ENCODE data around the gene HAPLN3.

- TF ChIP-seq POLR2AphosphoS5 (IDR thresholded peaks at IDR 0.05; ENCODE audit: low read depth, low read length) (no peak), SPI1 (IDR thresholded peaks at IDR 0.05; ENCODE audit: low read depth, low read length) (no peak), TAF1 (IDR thresholded peaks at IDR 0.05; ENCODE audit: low read depth, low read length) (no peak), POLR2A (IDR thresholded peaks at IDR 0.05; ENCODE audit: low read depth, low read length) (no peak)
Observed at GRCh38 chr15:88835119-88835518, 60.2 kb downstream of the HAPLN3 start.
